Uterus (tissue), 4 donors: ENCODE measurements around the gene COPS9. TPM values are rescaled to one million over a fixed set of nuclear protein-coding genes. Genes with fewer than 3 reads are reported as not detected.

Source experiments
- DNase-seq, 2 donors: peaks; one replicate each; pipeline ENCODE4 v3.0.0-alpha.2; 2019 to 2020
- H3K27ac ChIP-seq, 2 donors: fragments of 200-600 bp; sonication (generic); 1 replicate in 1 of 2; 2 replicates in 1 of 2; pipeline ENCODE4 v1.5.1; 2016 to 2018
- H3K27me3 ChIP-seq, 2 donors: fragments of 200-600 bp; sonication (generic); one replicate each; pipeline ENCODE4 v1.5.1; 2018 to 2019; ENCODE audit warnings: control low read depth in 1 of 2
- H3K36me3 ChIP-seq, 2 donors: fragments of 200-600 bp; sonication (generic); one replicate each; pipeline ENCODE4 v1.5.1; 2019; ENCODE audit warnings: control low read depth in 1 of 2
- H3K4me1 ChIP-seq, 2 donors: fragments of 200-600 bp; sonication (generic); one replicate each; pipeline ENCODE4 v1.5.1; 2018 to 2019; ENCODE audit warnings: control low read depth in 1 of 2
- H3K4me3 ChIP-seq, 2 donors: fragments of 200-600 bp; sonication (generic); 1 replicate in 1 of 2; 2 replicates in 1 of 2; pipeline ENCODE4 v1.5.1; 2018 to 2019; ENCODE audit warnings: mild to moderate bottlenecking in 1 of 2
- H3K9me3 ChIP-seq, 2 donors: fragments of 200-600 bp; sonication (generic); one replicate each; pipeline ENCODE4 v1.5.1; 2019; ENCODE audit warnings: control low read depth in 1 of 2
- CTCF ChIP-seq, 4 experiments: fragments of 200-600 bp in 2 of 4; fragments of 450-650 bp in 2 of 4; sonication (generic) in 2 of 4; IDR thresholded peaks; one replicate each; pipeline ENCODE4 v1.5.1; 2016 to 2019; ENCODE audit warnings: antibody characterized with exemption in 4 of 4, mild to moderate bottlenecking in 2 of 4, moderate library complexity in 1 of 4
- POLR2A ChIP-seq, 2 donors: fragments of 450-650 bp; IDR thresholded peaks; one replicate each; pipeline ENCODE4 v1.6.1; 2016; ENCODE audit warnings: antibody characterized with exemption in 2 of 2, mild to moderate bottlenecking in 1 of 2, moderate library complexity in 1 of 2
- intact Hi-C: fragments of 100-400 bp; cut with DNase I; formaldehyde crosslinking; loops from one replicate; pipeline ENCODE4 v1.15.1; 2023; ENCODE audit warnings: low total_unique reads
- total RNA-seq, 4 donors: library from RNA; depleted of rRNA in 3 of 4; stranded (reverse); fragments of >200 nt in 3 of 4; gene quantifications; one replicate each; pipeline versions ENCODE4 v1.1.0 to v1.2.4, GENCODE V29; 2014 to 2023
- donor health status: DM: yes; HTN: yes; CAD: no.

Gene COPS9
- total RNA-seq, 4 donors from 2014 or later: 14.1 to 189 (median 98.0) TPM

DNA sequence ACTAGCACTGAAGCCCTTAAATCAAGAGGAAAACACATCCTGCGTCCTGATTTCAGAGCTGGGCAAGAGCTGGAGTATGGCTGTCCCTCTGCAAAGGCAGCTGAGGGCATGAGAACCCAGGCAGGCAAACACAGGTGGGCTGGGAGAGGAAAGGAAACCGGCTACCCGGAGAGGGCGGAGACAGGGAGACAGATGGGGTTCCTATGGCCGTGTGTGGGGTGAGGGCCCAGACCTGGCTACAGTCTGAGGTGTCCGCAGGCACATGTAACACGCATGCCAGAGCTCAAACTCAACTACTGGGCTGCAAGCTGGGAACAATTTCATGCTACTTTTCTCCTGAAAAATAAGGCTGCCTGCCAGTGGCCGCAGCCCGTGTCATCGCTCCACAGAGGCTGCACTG lies 2.7 kb downstream of the COPS9 start:
- intact Hi-C loops: no loop called here
- Histone ChIP-seq H3K9me3 (no peaks in the 10 kb centered on the region), H3K27ac (no peak overlapping the region), H3K36me3 (no peaks in the 10 kb centered on the region), H3K4me3 (no peak overlapping the region), H3K4me1 (peaks cover 0 to 12% of the 10 kb centered on the region in 2 donors), H3K27me3 (no peaks in the 10 kb centered on the region)
- TF ChIP-seq POLR2A (IDR thresholded peaks at IDR 0.05) (no peak), CTCF (IDR thresholded peaks at IDR 0.05) (no peak)
- DNase-seq: no peak

GRCh38 chr2:240132651-240132980 lies 3.5 kb downstream of the COPS9 start:
- Histone ChIP-seq H3K9me3 (no peaks in the 10 kb centered on the region), H3K27ac (no peak overlapping the region), H3K4me3 (no peak overlapping the region), H3K36me3 (no peaks in the 10 kb centered on the region), H3K4me1 (peaks cover 0 to 12% of the 10 kb centered on the region in 2 donors), H3K27me3 (no peaks in the 10 kb centered on the region)
- TF ChIP-seq CTCF (IDR thresholded peaks at IDR 0.05) (no peak), POLR2A (IDR thresholded peaks at IDR 0.05) (no peak)
- intact Hi-C loops: no loop called here
- DNase-seq: no peak

DNA sequence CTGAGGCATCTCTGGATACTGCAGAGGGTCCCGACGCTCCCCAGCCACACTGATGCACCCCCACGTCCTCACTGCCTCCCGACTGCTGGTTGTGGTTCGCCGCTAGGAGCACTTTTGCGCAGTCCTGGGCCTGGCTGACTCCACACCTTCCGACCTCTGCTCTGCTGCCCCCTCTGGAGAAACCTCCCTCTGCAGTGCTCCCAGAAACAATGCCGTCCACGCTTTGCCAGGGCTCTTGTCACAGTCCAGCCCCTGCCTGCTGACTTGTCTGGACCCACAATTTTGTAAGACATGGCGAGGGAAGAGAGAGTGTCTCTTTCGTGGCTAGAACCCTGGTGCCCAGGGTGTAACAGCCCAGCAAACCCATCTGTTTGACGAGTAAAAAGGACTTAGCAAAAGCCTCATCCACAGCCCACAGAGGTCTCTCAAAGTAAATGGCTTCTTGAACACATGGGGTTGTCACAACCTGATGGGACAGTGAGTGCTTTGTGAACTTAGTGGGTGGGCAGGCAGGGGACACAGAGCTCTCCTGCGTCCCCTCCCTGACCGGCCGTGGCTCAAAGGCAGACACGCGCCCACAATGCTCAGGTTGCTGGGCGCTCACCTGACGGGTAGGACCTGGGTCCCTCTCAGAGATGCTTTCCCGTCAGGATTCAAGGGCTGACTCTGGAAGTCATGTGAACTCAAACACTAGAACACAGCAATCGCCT lies 4.0 kb downstream of the COPS9 start:
- no peaks in the 10 kb centered on the region for H3K36me3 ChIP-seq
- H3K9me3 ChIP-seq: no peaks in the 10 kb centered on the region
- TF ChIP-seq CTCF (IDR thresholded peaks at IDR 0.05): no peak
- no peak for TF ChIP-seq POLR2A (IDR thresholded peaks at IDR 0.05)
- H3K4me3 ChIP-seq: no peak overlapping the region
- no peak for DNase-seq
- H3K27ac ChIP-seq: no peak overlapping the region
- H3K4me1 ChIP-seq: peaks cover 0 to 12% of the 10 kb centered on the region in 2 donors
- no peaks in the 10 kb centered on the region for H3K27me3 ChIP-seq
- intact Hi-C loops: no loop called here

DNA sequence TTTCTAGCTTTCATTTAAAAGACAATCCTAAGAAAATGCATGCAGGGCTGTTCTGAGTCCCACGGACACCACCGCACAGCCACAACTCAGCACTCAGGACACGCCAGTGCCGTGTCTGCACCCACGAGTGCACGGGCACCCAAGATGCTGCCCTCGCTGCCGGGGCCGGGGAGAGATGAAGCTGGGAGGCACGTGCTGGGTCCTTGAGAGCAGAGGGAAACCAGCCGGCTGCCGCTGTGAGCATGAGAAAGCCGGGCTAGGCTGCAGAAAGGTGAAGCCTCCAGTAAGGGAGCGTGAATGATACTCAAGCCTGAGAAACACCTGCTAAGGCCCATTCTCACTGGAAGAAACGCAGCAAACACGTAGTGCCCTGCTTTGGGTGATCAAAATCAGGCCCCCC lies 4.8 kb downstream of the COPS9 start:
- Histone ChIP-seq H3K36me3 (no peaks in the 10 kb centered on the region), H3K9me3 (no peaks in the 10 kb centered on the region), H3K4me3 (no peak overlapping the region), H3K4me1 (peaks cover 0 to 12% of the 10 kb centered on the region in 2 donors), H3K27ac (no peak overlapping the region), H3K27me3 (no peaks in the 10 kb centered on the region)
- TF ChIP-seq POLR2A (IDR thresholded peaks at IDR 0.05) (no peak), CTCF (IDR thresholded peaks at IDR 0.05) (no peak)
- intact Hi-C loops: no loop called here
- DNase-seq: no peak

- H3K27ac ChIP-seq: no peak overlapping the region
- no peaks in the 10 kb centered on the region for H3K36me3 ChIP-seq
- TF ChIP-seq CTCF (IDR thresholded peaks at IDR 0.05) (no peak), POLR2A (IDR thresholded peaks at IDR 0.05) (no peak)
- peaks cover 0 to 12% of the 10 kb centered on the region in 2 donors for H3K4me1 ChIP-seq
- H3K9me3 ChIP-seq: no peaks in the 10 kb centered on the region
- intact Hi-C loops: no loop called here
- H3K4me3 ChIP-seq: no peak overlapping the region
- H3K27me3 ChIP-seq: no peaks in the 10 kb centered on the region
- no peak for DNase-seq
Measured at GRCh38 chr2:240130393-240131195, 5.5 kb downstream of the COPS9 start.
